ENCODE results near the gene RPL27. TPM values are rescaled to one million over a fixed set of nuclear protein-coding genes. Genes with fewer than 3 reads are reported as not detected.

The RPL27 gene
- total and polyA plus RNA-seq, 2 of the 13 experiments (the other 11 are each of a cell fraction or from before 2014, with no cell fraction given), result 1,585 to 5,840 TPM

DNA sequence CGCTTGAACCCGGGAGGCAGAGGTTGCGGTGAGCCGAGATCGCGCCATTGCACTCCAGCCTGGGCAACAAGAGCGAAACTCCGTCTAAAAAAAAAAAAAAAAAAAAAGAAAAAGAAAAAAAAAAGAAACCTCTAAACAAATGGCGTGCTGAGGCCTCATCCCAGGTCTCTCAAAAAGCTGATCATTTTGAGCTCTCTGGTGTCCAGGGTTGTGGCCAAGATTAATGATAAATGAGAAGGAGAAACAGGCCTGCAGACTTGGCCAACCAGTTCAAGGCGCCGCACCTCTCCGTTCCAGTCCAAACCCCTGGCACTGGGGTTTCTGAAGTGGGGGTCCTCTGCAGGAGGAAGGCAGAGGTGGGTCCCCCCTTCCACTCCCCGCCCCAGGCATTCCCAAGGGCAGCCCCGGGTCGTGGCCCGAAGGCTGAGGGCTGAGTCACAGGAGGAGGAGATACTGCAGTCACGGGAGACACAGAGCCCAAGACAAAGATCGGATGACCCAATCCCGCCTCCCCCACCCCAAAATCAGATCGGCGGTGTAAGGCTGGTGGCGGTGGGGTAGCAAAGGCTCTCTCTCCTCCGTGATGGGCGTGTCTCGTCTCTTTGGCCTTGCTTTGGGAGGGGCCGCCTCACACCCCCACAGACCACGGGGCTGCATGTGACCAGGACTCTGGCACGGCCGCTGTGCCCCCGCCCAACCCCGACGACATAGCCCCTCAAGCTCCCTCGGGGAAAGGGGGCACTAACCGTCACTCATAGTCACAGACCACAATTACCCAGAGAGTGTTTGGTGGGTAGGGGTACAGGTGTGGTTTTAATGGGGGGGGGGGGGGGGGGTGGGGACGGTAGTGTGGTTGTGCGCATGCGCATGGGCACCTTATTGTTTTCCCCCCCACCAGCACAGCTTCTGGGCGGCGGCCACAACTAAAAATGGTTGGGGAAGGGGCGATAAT is 22.8 kb downstream of the RPL27 start (continued):
- TF ChIP-seq ESRRA (CRISPR knock-in tag; IDR thresholded peaks at IDR 0.05; ENCODE audit: low read depth) (no peak; the same call in 1 of the 2 replicates), MAFK (conservative IDR thresholded peaks at IDR 0.05 in 1 of 2, IDR thresholded peaks at IDR 0.05 in 1 of 2; ENCODE audit: low read length in 2 of 2) (no peak), TEAD3 (CRISPR knock-in tag; optimal IDR thresholded peaks at IDR 0.05; ENCODE audit: borderline replicate concordance) (peak; percentile 74), ZNF703 (CRISPR knock-in tag; IDR thresholded peaks at IDR 0.05; ENCODE audit: borderline replicate concordance) (no peak), TRIM24 (CRISPR knock-in tag; IDR thresholded peaks at IDR 0.05) (no peak), HDAC2 (CRISPR knock-in tag; IDR thresholded peaks at IDR 0.05) (peak; percentile 65; the same call in 1 of the 2 replicates), ZNF24 (IDR thresholded peaks at IDR 0.05) (no peak), PCBP1 (IDR thresholded peaks at IDR 0.05; ENCODE audit: borderline replicate concordance, low read depth, low read length) (peak; percentile 31; the same call in 1 of the 2 replicates), ZFP36 (IDR thresholded peaks at IDR 0.05; ENCODE audit: borderline replicate concordance, low read depth, low read length, partially characterized antibody) (no peak), ETV6 (CRISPR knock-in tag; conservative IDR thresholded peaks at IDR 0.05) (no peak), ZNF326 (CRISPR knock-in tag; IDR thresholded peaks at IDR 0.05; ENCODE audit: borderline replicate concordance) (no peak), EHMT2 (IDR thresholded peaks at IDR 0.05; ENCODE audit: borderline replicate concordance, low read depth, low read length) (no peak), SMAD3 (CRISPR knock-in tag; IDR thresholded peaks at IDR 0.05) (no peak), ZNF589 (CRISPR knock-in tag; conservative IDR thresholded peaks at IDR 0.05) (no peak), SOX13 (IDR thresholded peaks at IDR 0.05) (no peak), SOX13 (CRISPR knock-in tag; conservative IDR thresholded peaks at IDR 0.05 in 1 of 2, IDR thresholded peaks at IDR 0.05 in 1 of 2) (peak in 1 of 2 experiments; percentile 41; a peak in 1 of 4 replicates), ZNF800 (CRISPR knock-in tag; IDR thresholded peaks at IDR 0.05) (no peak), HOXA5 (CRISPR knock-in tag; IDR thresholded peaks at IDR 0.05) (0 out of 2 replicates have a peak, but pooled peaks have one; percentile 54), AHR (CRISPR knock-in tag; IDR thresholded peaks at IDR 0.05) (0 out of 2 replicates have a peak, but pooled peaks have one; percentile 29), MYNN (CRISPR knock-in tag; IDR thresholded peaks at IDR 0.05; ENCODE audit: low read depth) (no peak), RARG (CRISPR knock-in tag; IDR thresholded peaks at IDR 0.05; ENCODE audit: low read depth) (no peak), ZNF598 (CRISPR knock-in tag; IDR thresholded peaks at IDR 0.05; ENCODE audit: borderline replicate concordance) (no peak), SP1 (IDR thresholded peaks at IDR 0.05) (no peak), SP1 (CRISPR knock-in tag; IDR thresholded peaks at IDR 0.05) (peak; percentile 29; the same call in 1 of the 2 replicates), ZFP90 (CRISPR knock-in tag; IDR thresholded peaks at IDR 0.05; ENCODE audit: borderline replicate concordance) (no peak)

All from HepG2 (cell line).